Purkinje cell (primary cell): ENCODE measurements around the gene MSRB2. TPM values are rescaled to one million over a fixed set of nuclear protein-coding genes. Genes with fewer than 3 reads are reported as not detected.

Experiments used
- polyA plus RNA-seq: library from polyadenylated mRNA; unstranded; fragments of >200 nt; fragmentation: Nextera tagmentation; gene quantifications from 2 replicates; pipeline ENCODE4 v1.2.1, GENCODE V29; 2014

MSRB2 gene
- polyA plus RNA-seq, result 32.7 and 68.6 TPM in 2 replicates

DNA sequence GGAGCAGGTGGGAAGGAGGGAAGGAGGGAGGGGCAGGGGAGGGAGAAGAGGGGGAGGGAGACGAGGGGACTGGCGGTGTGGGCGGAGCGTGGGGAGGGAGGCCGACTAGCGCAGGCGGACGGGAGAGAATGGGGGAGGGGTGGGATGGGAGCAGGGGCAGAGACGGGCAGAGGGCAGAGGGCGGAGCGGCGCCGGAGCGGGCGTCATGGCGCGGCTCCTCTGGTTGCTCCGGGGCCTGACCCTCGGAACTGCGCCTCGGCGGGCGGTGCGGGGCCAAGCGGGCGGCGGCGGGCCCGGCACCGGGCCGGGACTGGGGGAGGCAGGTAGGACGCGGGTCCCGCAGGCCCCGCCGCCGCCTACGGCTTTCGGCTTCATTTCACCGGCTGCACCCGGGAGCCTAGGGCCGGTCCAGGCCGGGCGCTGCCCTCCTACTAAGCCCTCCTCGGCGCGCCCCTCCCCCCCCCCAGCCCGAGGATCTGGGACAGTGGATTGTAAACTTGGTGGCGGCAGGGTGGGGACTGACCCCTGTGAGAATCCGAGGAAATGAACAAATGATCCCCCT, at the start of gene MSRB2:
TSS of gene MSRB2 (plus strand) at position 176 of the 562 bp plus-strand sequence. CDS start at position 206, 30 bp downstream.

Other genes with a start within 250 kb of the MSRB2 start
- 1.2 TPM in 1 of 2 replicates, not detected in the other for gene ARMC3, start 167.5 kb upstream of the MSRB2 start, polyA plus RNA-seq
- 2.6 TPM in 1 of 2 replicates, not detected in the other for gene PTF1A, start 96.7 kb downstream of the MSRB2 start, polyA plus RNA-seq
- gene C10orf67, start 249.2 kb downstream of the MSRB2 start, polyA plus RNA-seq, result 0.27 TPM in 1 of 2 replicates, not detected in the other